IPS-11a (cell line): ENCODE results near the gene ABHD16A.

Source experiments
- H3K4me3 ChIP-seq: one replicate; pipeline ENCODE4 v1.5.1; 2013; ENCODE audit warnings: low read depth, low read length, control low read depth

Gene ABHD16A

GRCh38 chr6:31690231-31691077 lies 12.7 kb downstream of the ABHD16A start:
- H3K4me3 ChIP-seq = no peak overlapping the region

GRCh38 chr6:31689249-31690110 lies 13.6 kb downstream of the ABHD16A start:
- no peak overlapping the region for H3K4me3 ChIP-seq

- no peak overlapping the region for H3K4me3 ChIP-seq
These were observed 15.0 kb downstream of the ABHD16A start for GRCh38 chr6:31687860-31688693.

- H3K4me3 ChIP-seq = no peak overlapping the region
These were observed 15.8 kb downstream of the ABHD16A start for GRCh38 chr6:31687321-31687720.

GRCh38 chr6:31686483-31686882 lies 16.6 kb downstream of the ABHD16A start:
- no peak overlapping the region for H3K4me3 ChIP-seq

GRCh38 chr6:31683591-31683990 lies 19.5 kb downstream of the ABHD16A start:
- H3K4me3 ChIP-seq = peak overlapping the region; percentile 38

GRCh38 chr6:31681135-31681671 lies 21.9 kb downstream of the ABHD16A start:
- H3K4me3 ChIP-seq = peak overlapping the region; percentile 13

- H3K4me3 ChIP-seq = peak within 1 kb of the TSS; percentile 13
These were observed 22.6 kb downstream of the ABHD16A start, which contains the start of gene LY6G5C for GRCh38 chr6:31680226-31681134. LY6G5C (minus strand) TSS chr6:31681067; CDS start chr6:31680373, 694 bp downstream.

- no peak overlapping the region for H3K4me3 ChIP-seq
These were observed 25.2 kb downstream of the ABHD16A start for GRCh38 chr6:31677955-31678354.

GRCh38 chr6:31676904-31677303 lies 26.2 kb downstream of the ABHD16A start:
- H3K4me3 ChIP-seq = no peak overlapping the region

GRCh38 chr6:31676322-31676903 lies 26.7 kb downstream of the ABHD16A start:
- H3K4me3 ChIP-seq = no peak overlapping the region

GRCh38 chr6:31669676-31670075 lies 33.4 kb downstream of the ABHD16A start, which contains the start of gene LY6G5B:
LY6G5B (plus strand) TSS chr6:31669976; CDS start chr6:31670951, 975 bp downstream.
- H3K4me3 ChIP-seq = no peak within 1 kb of the TSS

GRCh38 chr6:31666337-31666965 lies 36.7 kb downstream of the ABHD16A start:
- H3K4me3 ChIP-seq = peak overlapping the region; percentile 94

GRCh38 chr6:31665501-31666336 lies 37.4 kb downstream of the ABHD16A start, which contains the start of gene CSNK2B:
CSNK2B (plus strand) TSS chr6:31666080; CDS start chr6:31666832, 752 bp downstream.
- H3K4me3 ChIP-seq = peak within 1 kb of the TSS; percentile 94

- peak within 1 kb of the TSS; percentile 94 for H3K4me3 ChIP-seq
These were observed 38.2 kb downstream of the ABHD16A start, which contains the start of gene GPANK1 for GRCh38 chr6:31664790-31665500. GPANK1 (minus strand) TSS chr6:31664997; CDS start chr6:31664478, 519 bp downstream.

GRCh38 chr6:31663961-31664789 lies 38.9 kb downstream of the ABHD16A start:
- H3K4me3 ChIP-seq = peak overlapping the region; percentile 94
